HG02571 (cell line): ENCODE data around the gene SESN1.
"Not testable (repeated sequence)": the region's sequence is repeated elsewhere in the genome, so short reads cannot be mapped to it uniquely, and the experiment has no call there.

Experiments
- ATAC-seq: cut with Tn5 transposase; IDR thresholded peaks from one replicate; pipeline ENCODE4 v1.9.1; 2021; ENCODE audit warnings: mild to moderate bottlenecking, moderate library complexity; ENCODE audit not compliant: unreplicated experiment

The SESN1 gene

GRCh38 chr6:109095036-109095834 lies 589 bp upstream of the SESN1 start, which contains the start of gene CEP57L1:
Gene CEP57L1 (plus strand): TSS chr6:109095507. CDS start chr6:109145222, 49,715 bp downstream.
- ATAC-seq, result peak; percentile 67

GRCh38 chr6:109093732-109094415 lies 772 bp downstream of the SESN1 start:
- peak; percentile 2 for ATAC-seq

GRCh38 chr6:109092074-109092473 lies 2.6 kb downstream of the SESN1 start:
- ATAC-seq, result no peak

- no peak for ATAC-seq
Measured at GRCh38 chr6:109091314-109092024, 3.2 kb downstream of the SESN1 start.

- ATAC-seq, result no peak
Measured at GRCh38 chr6:109088995-109089394, 5.7 kb downstream of the SESN1 start.

- no peak for ATAC-seq
Measured at GRCh38 chr6:109087661-109088264, 6.9 kb downstream of the SESN1 start.

GRCh38 chr6:109084146-109084545 lies 10.5 kb downstream of the SESN1 start:
- ATAC-seq, result not testable (repeated sequence)

- ATAC-seq, result no peak
Measured at GRCh38 chr6:109083657-109084056, 11.0 kb downstream of the SESN1 start.

- ATAC-seq, result no peak
Measured at GRCh38 chr6:109082188-109082577, 12.5 kb downstream of the SESN1 start.

GRCh38 chr6:109081516-109082187 lies 13.0 kb downstream of the SESN1 start:
- no peak for ATAC-seq

GRCh38 chr6:109081026-109081425 lies 13.6 kb downstream of the SESN1 start:
- ATAC-seq, result no peak

- no peak for ATAC-seq
Measured at GRCh38 chr6:109079981-109080380, 14.7 kb downstream of the SESN1 start.

- no peak for ATAC-seq
Measured at GRCh38 chr6:109076377-109076776, 18.3 kb downstream of the SESN1 start.

- no peak for ATAC-seq
Measured at GRCh38 chr6:109075934-109076333, 18.7 kb downstream of the SESN1 start.

- ATAC-seq, result no peak
Measured at GRCh38 chr6:109074133-109074415, 20.6 kb downstream of the SESN1 start.

GRCh38 chr6:109073344-109074132 lies 21.1 kb downstream of the SESN1 start:
- ATAC-seq, result no peak

GRCh38 chr6:109071125-109071917 lies 23.3 kb downstream of the SESN1 start:
- no peak for ATAC-seq

- ATAC-seq, result no peak
Measured at GRCh38 chr6:109069746-109070145, 24.9 kb downstream of the SESN1 start.

GRCh38 chr6:109062767-109063352 lies 31.8 kb downstream of the SESN1 start:
- ATAC-seq, result no peak
